ENCODE results near the gene UQCC5.

DNA sequence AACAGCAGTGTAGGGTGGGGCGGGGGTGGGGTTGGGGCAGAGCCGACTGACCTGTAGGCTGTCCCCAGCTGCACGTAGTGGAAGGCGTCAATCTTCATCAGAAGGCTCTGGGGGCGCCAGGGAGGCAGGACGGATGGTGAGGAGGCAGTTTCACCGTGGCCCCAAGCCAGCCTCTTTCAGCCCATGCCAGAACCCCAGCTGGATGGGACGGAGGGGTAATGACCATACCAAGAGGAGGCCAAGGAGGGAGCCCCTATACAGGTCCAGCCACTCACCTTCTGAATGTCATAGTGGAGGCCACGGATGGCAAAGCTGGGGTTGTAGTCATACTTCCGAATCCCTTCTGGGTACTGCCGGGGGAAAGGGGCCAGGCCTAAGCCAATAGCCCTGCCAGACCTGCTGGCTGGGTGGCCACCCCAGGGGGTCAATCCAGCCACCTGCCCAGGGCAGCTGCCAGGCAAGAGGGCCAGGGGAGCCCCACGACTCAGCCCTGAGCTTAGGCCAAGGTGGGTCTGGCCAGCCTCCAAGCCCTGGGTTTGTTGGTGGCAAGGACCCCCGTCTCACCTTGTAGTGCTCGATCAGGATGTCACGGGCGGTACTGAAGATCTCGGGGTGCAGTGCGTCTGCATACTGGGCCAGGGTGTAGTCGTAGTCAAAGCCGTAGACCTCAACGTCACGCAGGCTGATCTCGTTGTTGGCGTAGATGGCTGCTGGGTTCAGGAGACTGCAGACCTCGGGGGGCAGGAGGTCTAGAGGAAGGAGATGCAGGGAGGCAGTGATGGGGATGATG lies 7.6 kb upstream of the UQCC5 start:
- TF ChIP-seq, protein P1, sequence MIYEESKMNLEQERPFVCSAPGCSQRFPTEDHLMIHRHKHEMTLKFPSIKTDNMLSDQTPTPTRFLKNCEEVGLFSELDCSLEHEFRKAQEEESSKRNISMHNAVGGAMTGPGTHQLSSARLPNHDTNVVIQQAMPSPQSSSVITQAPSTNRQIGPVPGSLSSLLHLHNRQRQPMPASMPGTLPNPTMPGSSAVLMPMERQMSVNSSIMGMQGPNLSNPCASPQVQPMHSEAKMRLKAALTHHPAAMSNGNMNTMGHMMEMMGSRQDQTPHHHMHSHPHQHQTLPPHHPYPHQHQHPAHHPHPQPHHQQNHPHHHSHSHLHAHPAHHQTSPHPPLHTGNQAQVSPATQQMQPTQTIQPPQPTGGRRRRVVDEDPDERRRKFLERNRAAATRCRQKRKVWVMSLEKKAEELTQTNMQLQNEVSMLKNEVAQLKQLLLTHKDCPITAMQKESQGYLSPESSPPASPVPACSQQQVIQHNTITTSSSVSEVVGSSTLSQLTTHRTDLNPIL (CRISPR knock-in tag; IDR thresholded peaks at IDR 0.05; ENCODE audit: low read depth) = no peak
- TF ChIP-seq ISL1 (CRISPR knock-in tag; IDR thresholded peaks at IDR 0.05) (no peak), ZFP3 (CRISPR knock-in tag; IDR thresholded peaks at IDR 0.05) (no peak)

Data from SK-N-SH treated with all-trans-retinoic acid at 6 μM for 48 hours (cell line).